Peyer's patch (tissue), 4 donors: ENCODE results near the gene SIN3B. TPM values are rescaled to one million over a fixed set of nuclear protein-coding genes. Genes with fewer than 3 reads are reported as not detected.

Source experiments
- DNase-seq, 3 donors: peaks; one replicate each; pipeline ENCODE4 v3.0.0-alpha.2; 2017 to 2019
- H3K27ac ChIP-seq, 4 donors: fragments of 200-600 bp; sonication (generic); one replicate each; pipeline ENCODE4 v1.5.1; 2016 to 2019
- H3K27me3 ChIP-seq, 2 donors: fragments of 200-600 bp; sonication (generic); one replicate each; pipeline ENCODE4 v1.5.1; 2019
- H3K36me3 ChIP-seq, 3 donors: fragments of 200-600 bp; sonication (generic); one replicate each; pipeline ENCODE4 v1.5.1; 2016 to 2019
- H3K4me1 ChIP-seq, 4 donors: fragments of 200-600 bp; sonication (generic); one replicate each; pipeline ENCODE4 v1.5.1; 2016 to 2019
- H3K4me3 ChIP-seq, 4 donors: fragments of 200-600 bp; sonication (generic); 1 replicate in 3 of 4; 2 replicates in 1 of 4; pipeline ENCODE4 v1.5.1; 2016 to 2019; ENCODE audit warnings: mild to moderate bottlenecking in 1 of 4
- H3K9me3 ChIP-seq, 4 donors: fragments of 200-600 bp; sonication (generic); one replicate each; pipeline ENCODE4 v1.5.1; 2016 to 2019; ENCODE audit warnings: mild to moderate bottlenecking in 1 of 4
- POLR2A ChIP-seq, 2 donors: fragments of 450-650 bp; IDR thresholded peaks; one replicate each; pipeline ENCODE4 v1.5.1; 2017; ENCODE audit warnings: antibody characterized with exemption in 2 of 2, mild to moderate bottlenecking in 2 of 2, moderate library complexity in 2 of 2
- total RNA-seq, 4 donors: library from RNA; depleted of rRNA; stranded (reverse); fragments of >200 nt; gene quantifications; one replicate each; pipeline ENCODE4 v1.1.0, GENCODE V29; 2016
- TF ChIP-seq, protein P1 (sequence below), 6 experiments: fragments of 450-650 bp in 4 of 6; fragments of 200-600 bp in 2 of 6; sonication (generic) in 1 of 6; IDR thresholded peaks; one replicate each; pipeline ENCODE4 v1.5.1; 2017 to 2019; ENCODE audit warnings: antibody characterized with exemption in 6 of 6, mild to moderate bottlenecking in 3 of 6, moderate library complexity in 1 of 6

The SIN3B gene
- total RNA-seq, 4 donors from 2014 or later = 32.4 to 459 (median 86.2) TPM

DNA sequence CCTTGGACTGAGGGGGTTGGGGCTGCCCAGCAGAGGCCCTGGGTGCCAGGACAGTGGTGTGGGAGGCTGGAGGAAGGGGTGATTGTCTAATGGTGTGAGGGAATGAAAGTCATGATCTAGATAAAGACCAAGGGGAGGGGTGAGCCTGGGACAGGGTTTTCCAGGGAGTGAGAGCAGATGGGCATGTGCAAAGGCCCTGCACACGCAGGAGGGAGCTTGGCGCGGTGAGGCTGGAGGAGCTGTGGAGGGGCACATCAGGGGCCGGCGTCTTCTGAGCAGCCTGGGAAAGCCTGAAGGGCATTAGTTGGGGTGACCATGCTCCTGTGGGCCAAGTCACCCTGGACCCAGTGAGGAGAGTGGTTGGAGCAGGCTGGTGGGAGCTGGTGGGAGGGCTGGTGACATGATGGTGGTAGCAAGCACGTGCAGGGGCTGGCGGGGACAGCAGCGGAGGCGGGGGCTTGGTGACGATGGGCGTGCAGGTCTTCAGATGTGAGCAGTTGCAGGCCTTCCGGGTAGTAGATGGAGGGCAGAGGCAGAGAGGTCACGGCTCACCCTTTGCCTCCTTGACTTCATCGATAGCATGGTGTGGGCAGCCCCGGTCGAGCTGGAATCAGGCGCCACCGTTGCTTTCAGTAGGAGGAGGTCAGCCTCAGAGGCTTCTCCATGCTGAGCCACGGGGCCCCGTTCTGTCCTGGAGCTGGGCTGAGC, 39.4 kb downstream of the SIN3B start:
- peaks cover 0 to 87% (median 0%) of the 10 kb centered on the region in 3 donors for H3K36me3 ChIP-seq
- TF ChIP-seq, protein P1, sequence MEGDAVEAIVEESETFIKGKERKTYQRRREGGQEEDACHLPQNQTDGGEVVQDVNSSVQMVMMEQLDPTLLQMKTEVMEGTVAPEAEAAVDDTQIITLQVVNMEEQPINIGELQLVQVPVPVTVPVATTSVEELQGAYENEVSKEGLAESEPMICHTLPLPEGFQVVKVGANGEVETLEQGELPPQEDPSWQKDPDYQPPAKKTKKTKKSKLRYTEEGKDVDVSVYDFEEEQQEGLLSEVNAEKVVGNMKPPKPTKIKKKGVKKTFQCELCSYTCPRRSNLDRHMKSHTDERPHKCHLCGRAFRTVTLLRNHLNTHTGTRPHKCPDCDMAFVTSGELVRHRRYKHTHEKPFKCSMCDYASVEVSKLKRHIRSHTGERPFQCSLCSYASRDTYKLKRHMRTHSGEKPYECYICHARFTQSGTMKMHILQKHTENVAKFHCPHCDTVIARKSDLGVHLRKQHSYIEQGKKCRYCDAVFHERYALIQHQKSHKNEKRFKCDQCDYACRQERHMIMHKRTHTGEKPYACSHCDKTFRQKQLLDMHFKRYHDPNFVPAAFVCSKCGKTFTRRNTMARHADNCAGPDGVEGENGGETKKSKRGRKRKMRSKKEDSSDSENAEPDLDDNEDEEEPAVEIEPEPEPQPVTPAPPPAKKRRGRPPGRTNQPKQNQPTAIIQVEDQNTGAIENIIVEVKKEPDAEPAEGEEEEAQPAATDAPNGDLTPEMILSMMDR (IDR thresholded peaks at IDR 0.05) = no peak
- no peak for TF ChIP-seq POLR2A (IDR thresholded peaks at IDR 0.05)
- no peak overlapping the region for H3K27ac ChIP-seq

DNA sequence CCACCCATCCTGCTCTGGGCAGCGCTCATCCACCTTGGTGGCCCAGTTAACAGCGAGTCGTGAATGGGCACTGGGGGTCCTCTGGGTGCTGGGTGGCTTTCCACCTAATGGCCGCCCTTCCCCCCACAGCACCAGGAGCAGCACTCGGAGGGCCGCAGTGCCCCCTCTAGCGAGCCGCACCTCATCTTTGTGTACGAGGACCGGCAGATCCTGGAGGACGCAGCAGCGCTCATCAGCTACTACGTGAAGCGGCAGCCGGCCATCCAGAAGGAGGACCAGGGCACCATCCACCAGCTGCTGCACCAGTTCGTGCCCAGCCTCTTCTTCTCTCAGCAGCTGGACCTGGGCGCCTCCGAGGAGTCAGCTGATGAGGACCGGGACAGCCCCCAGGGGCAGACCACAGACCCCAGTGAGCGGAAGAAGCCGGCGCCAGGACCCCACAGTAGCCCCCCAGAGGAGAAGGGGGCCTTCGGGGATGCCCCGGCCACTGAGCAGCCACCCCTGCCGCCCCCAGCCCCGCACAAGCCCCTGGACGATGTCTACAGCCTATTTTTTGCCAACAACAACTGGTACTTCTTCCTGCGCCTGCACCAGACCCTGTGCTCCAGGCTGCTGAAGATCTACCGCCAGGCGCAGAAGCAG, 40.3 kb downstream of the SIN3B start:
- Histone ChIP-seq H3K36me3 (peaks cover 0 to 78% (median 0%) of the 10 kb centered on the region in 3 donors), H3K4me3 (no peak overlapping the region), H3K4me1 (no peaks in the 10 kb centered on the region), H3K27me3 (no peaks in the 10 kb centered on the region), H3K9me3 (no peaks in the 10 kb centered on the region), H3K27ac (no peak overlapping the region)
- no peak for DNase-seq
- TF ChIP-seq, protein P1 (IDR thresholded peaks at IDR 0.05) = no peak
- TF ChIP-seq POLR2A (IDR thresholded peaks at IDR 0.05) = no peak

More for the DNA sequence above, 39.4 kb downstream of the SIN3B start:
- H3K4me1 ChIP-seq = no peaks in the 10 kb centered on the region
- no peaks in the 10 kb centered on the region for H3K27me3 ChIP-seq
- H3K4me3 ChIP-seq = no peak overlapping the region
- no peaks in the 10 kb centered on the region for H3K9me3 ChIP-seq
- no peak for DNase-seq

DNA sequence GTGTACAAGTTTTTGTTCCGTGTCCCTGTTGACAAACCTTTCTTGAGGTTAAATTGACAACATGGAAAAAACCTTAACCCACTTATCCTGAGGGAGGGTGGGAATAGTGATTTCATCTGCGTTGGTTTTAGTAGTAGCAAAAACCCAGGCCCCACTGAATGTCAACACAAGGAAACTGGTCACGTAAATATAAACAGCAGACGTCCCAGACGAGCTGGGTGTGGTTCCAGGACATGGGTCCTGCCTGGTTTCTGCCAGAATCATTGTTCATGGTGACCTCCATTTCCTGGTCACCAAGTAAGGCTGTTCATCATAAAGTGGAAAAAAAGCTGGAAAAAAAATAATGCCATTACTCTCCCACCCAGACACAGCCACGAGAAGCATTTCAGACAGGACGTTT, 42.7 kb downstream of the SIN3B start:
- Histone ChIP-seq H3K4me3 (no peak overlapping the region), H3K27me3 (no peaks in the 10 kb centered on the region), H3K9me3 (no peaks in the 10 kb centered on the region), H3K27ac (peak overlapping the region in 2 of 4 donors; percentile 60 to 65), H3K4me1 (peaks cover 0 to 7% (median 0%) of the 10 kb centered on the region in 4 donors), H3K36me3 (peaks cover 0 to 64% (median 0%) of the 10 kb centered on the region in 3 donors)
- DNase-seq = no peak
- no peak for TF ChIP-seq POLR2A (IDR thresholded peaks at IDR 0.05)
- TF ChIP-seq, protein P1 (IDR thresholded peaks at IDR 0.05) = no peak

DNA sequence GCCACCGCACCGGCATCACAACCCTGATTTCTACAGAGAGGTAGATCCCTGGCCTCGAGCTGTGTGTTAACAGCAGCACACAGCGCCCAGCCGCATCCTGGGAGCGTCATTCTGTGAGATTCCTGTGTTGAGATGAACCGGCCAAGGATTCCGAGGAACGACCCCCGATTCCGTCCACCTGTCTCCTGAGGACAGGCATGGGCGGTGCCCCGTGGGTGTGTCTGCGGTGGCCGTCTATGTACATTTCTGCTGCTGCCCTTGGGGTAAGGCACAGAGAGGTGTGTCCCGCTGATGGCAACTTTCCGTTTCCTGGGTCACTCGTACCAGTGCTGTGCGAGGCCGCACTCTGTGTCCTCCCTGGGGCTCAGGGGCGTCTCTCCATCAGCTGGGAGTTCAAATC, 43.5 kb downstream of the SIN3B start:
- Histone ChIP-seq H3K27me3 (no peaks in the 10 kb centered on the region), H3K36me3 (peaks cover 0 to 64% (median 0%) of the 10 kb centered on the region in 3 donors), H3K4me3 (no peak overlapping the region), H3K4me1 (peaks cover 0 to 7% (median 0%) of the 10 kb centered on the region in 4 donors), H3K9me3 (no peaks in the 10 kb centered on the region), H3K27ac (peak overlapping the region in 1 of 4 donors; percentile 26)
- TF ChIP-seq, protein P1 (IDR thresholded peaks at IDR 0.05) = no peak
- TF ChIP-seq POLR2A (IDR thresholded peaks at IDR 0.05) = no peak
- no peak for DNase-seq

DNA sequence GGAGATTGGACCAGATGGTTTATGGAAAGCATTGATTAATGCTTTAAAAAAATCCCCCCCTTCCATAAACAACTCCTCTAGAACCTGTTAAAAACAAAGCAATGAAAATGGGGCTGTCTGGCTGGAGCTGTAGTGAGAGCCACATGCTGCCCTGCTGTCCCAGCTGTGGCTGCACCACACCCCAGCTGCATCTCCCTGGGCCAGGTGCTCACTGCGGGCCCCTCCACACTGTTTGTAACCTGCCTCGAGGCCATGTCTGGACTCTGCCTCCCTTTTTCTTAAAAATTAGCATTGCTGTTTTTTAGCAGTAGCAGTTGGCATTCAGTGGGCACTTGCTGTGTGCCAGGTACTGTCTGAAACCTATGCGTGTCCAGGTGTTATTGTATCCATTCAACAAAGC, 44.4 kb downstream of the SIN3B start:
- Histone ChIP-seq H3K9me3 (no peaks in the 10 kb centered on the region), H3K4me3 (no peak overlapping the region), H3K4me1 (peaks cover 0 to 7% (median 0%) of the 10 kb centered on the region in 4 donors), H3K27me3 (no peaks in the 10 kb centered on the region), H3K27ac (no peak overlapping the region), H3K36me3 (peaks cover 0 to 64% (median 0%) of the 10 kb centered on the region in 3 donors)
- no peak for DNase-seq
- TF ChIP-seq, protein P1 (IDR thresholded peaks at IDR 0.05) = no peak
- TF ChIP-seq POLR2A (IDR thresholded peaks at IDR 0.05) = no peak
